HepG2 (cell line): Measurements from ENCODE around the gene AMOTL1. TPM values are rescaled to one million over a fixed set of nuclear protein-coding genes. Genes with fewer than 3 reads are reported as not detected.

Experiments used
- ATAC-seq: fragments of 200-7000 bp; cut with Tn5 transposase; 3 replicates; pipeline ENCODE4 v1.9.1; 2020; ENCODE audit warnings: mild to moderate bottlenecking, moderate library complexity
- BruUV-seq: library from RNA; stranded (reverse); fragments of 400-500 nt; replicated peaks from 2 replicates; lab custom pipeline; 2021; lab: Mats Ljungman, UMichigan
- CTCF ChIA-PET: fragments of 300-600 bp; formaldehyde crosslinking; extraction: SDS; loops from one replicate; lab custom pipeline; 2021; ENCODE audit warnings: low total read pairs, inconsistent platforms, low intra/inter-chr PET ratio; lab: Yijun Ruan, JAX
- POLR2A ChIA-PET: fragments of 350-600 bp; sonication (Branson Sonifier 250); formaldehyde crosslinking; loops from one replicate; lab custom pipeline; 2020; ENCODE audit warnings: antibody characterized with exemption, inconsistent platforms; lab: Yijun Ruan, JAX
- DNase-seq: peaks from one replicate; pipeline ENCODE4 v3.0.0-alpha.2; 2015; ENCODE audit warnings: low spot score
- FAIRE-seq: peaks from 3 replicates; lab custom pipeline; 2011; peaks lifted over from hg19 to GRCh38; lab: Jason Lieb, UNC
- H2AFZ ChIP-seq: one replicate; pipeline ENCODE4 v1.6.1; 2011; ENCODE audit warnings: low read length, inconsistent platforms
- H3K27ac ChIP-seq: fragments of 300-600 bp; 3 replicates; pipeline ENCODE4 v1.8.0; 2011; ENCODE audit warnings: mixed run types, mild to moderate bottlenecking, mixed read lengths, low read length, inconsistent platforms; ENCODE audit not compliant: insufficient read depth; ENCODE audit errors: extremely low read length
- H3K27me3 ChIP-seq, 2 experiments: fragments of 200-600 bp in 1 of 2; 2 replicates in 1 of 2; 3 replicates in 1 of 2; pipeline versions ENCODE4 v1.6.0 to v1.8.0; 2011; ENCODE audit warnings: low read length in 2 of 2, mild to moderate bottlenecking in 2 of 2, moderate library complexity in 2 of 2, inconsistent platforms in 1 of 2; ENCODE audit not compliant: insufficient read depth in 2 of 2, control insufficient read depth in 1 of 2
- H3K36me3 ChIP-seq, 2 experiments: fragments of 200-600 bp in 1 of 2; replicated peaks in 1 of 2; 2 replicates in 1 of 2; 3 replicates in 1 of 2; pipeline versions ENCODE4 v1.5.1 to v1.8.0; 2011; ENCODE audit warnings: low read length in 2 of 2, inconsistent platforms in 1 of 2; ENCODE audit not compliant: insufficient read depth in 2 of 2, control insufficient read depth in 1 of 2
- H3K4me1 ChIP-seq: 2 replicates; pipeline ENCODE4 v1.5.1; 2012; ENCODE audit warnings: low read length, inconsistent platforms; ENCODE audit not compliant: insufficient read depth
- H3K4me2 ChIP-seq: 2 replicates; pipeline ENCODE4 v1.6.0; 2011; ENCODE audit warnings: low read depth, low read length, inconsistent platforms
- H3K4me3 ChIP-seq, 3 experiments: fragments of 200-600 bp in 1 of 3; sonication (generic), shearing (Covaris generic) in 1 of 3; replicated peaks in 1 of 3; 2 replicates each; pipeline ENCODE4 v1.5.1; 2011 to 2016; ENCODE audit warnings: low read length in 3 of 3, inconsistent platforms in 2 of 3, low read depth in 2 of 3, mild to moderate bottlenecking in 2 of 3, control low read depth in 1 of 3, mixed read lengths in 1 of 3; ENCODE audit not compliant: insufficient read depth in 1 of 3
- H3K79me2 ChIP-seq: one replicate; pipeline ENCODE4 v1.6.1; 2011; ENCODE audit warnings: low read length, inconsistent platforms; ENCODE audit not compliant: insufficient read depth
- H3K9ac ChIP-seq: 2 replicates; pipeline ENCODE4 v1.6.0; 2011; ENCODE audit warnings: mild to moderate bottlenecking, low read depth, low read length, inconsistent platforms; ENCODE audit not compliant: insufficient read depth
- H3K9me3 ChIP-seq: 2 replicates; pipeline ENCODE4 v1.5.1; 2012; ENCODE audit warnings: mild to moderate bottlenecking, low read length
- H4K20me1 ChIP-seq: 2 replicates; pipeline ENCODE4 v1.6.0; 2011; ENCODE audit warnings: inconsistent platforms, mild to moderate bottlenecking, low read length, moderate library complexity; ENCODE audit not compliant: insufficient read depth
- AGO1 ChIP-seq: fragments of 200-400 bp; formaldehyde crosslinking; IDR thresholded peaks from 2 replicates; pipeline ENCODE4 v1.6.1; 2017; ENCODE audit warnings: mild to moderate bottlenecking, low read depth, low read length, moderate library complexity; ENCODE audit not compliant: poor library complexity, severe bottlenecking
- CENPX ChIP-seq: sonication (generic); formaldehyde crosslinking; IDR thresholded peaks from 2 replicates; pipeline ENCODE4 v1.9.0; 2021; ENCODE audit warnings: mild to moderate bottlenecking, missing genetic modification reagents, moderate library complexity
- ETV6 ChIP-seq: sonication (generic); formaldehyde crosslinking; conservative IDR thresholded peaks from 2 replicates; pipeline ENCODE4 v1.4.0; 2020; ENCODE audit warnings: missing genetic modification reagents
- FOSL2 ChIP-seq: sonication (generic); formaldehyde crosslinking; IDR thresholded peaks from 2 replicates; pipeline ENCODE4 v1.4.0; 2020; ENCODE audit warnings: missing genetic modification reagents
- KDM4B ChIP-seq: sonication (generic); formaldehyde crosslinking; IDR thresholded peaks from 2 replicates; pipeline ENCODE4 v1.4.0; 2020; ENCODE audit warnings: missing genetic modification reagents
- NFKB2 ChIP-seq: sonication (generic); formaldehyde crosslinking; IDR thresholded peaks from 2 replicates; pipeline ENCODE4 v1.4.0; 2020; ENCODE audit warnings: missing genetic modification reagents, borderline replicate concordance
- RAD51 ChIP-seq: fragments of 450-650 bp; IDR thresholded peaks from 2 replicates; pipeline ENCODE4 v1.6.1; 2016; ENCODE audit warnings: borderline replicate concordance
- ZBTB7A ChIP-seq: sonication (generic); formaldehyde crosslinking; IDR thresholded peaks from 2 replicates; pipeline ENCODE4 v1.8.0; 2022; ENCODE audit warnings: mild to moderate bottlenecking, missing genetic modification reagents
- ZNF317 ChIP-seq: sonication (generic); formaldehyde crosslinking; IDR thresholded peaks from 2 replicates; pipeline ENCODE4 v1.5.0; 2020; ENCODE audit warnings: mild to moderate bottlenecking, missing genetic modification reagents
- ZNF331 ChIP-seq: sonication (generic); formaldehyde crosslinking; IDR thresholded peaks from 2 replicates; pipeline ENCODE4 v1.4.0; 2020; ENCODE audit warnings: missing genetic modification reagents
- WGBS: methylation state at CpG from one replicate; pipeline ENCODE4 v1.1.6; 2017; ENCODE audit warnings: low lambda C conversion rate; 5-methylcytosine and 5-hydroxymethylcytosine counted together
- in situ Hi-C: cut with HindIII; loops from 2 replicates; pipeline ENCODE4 v1.10.0; 2017; ENCODE audit warnings: low pct_unique_long_range_greater_than_20kb; ENCODE audit not compliant: extremely low pct_ligation_motif_present
- intact Hi-C: fragments of 100-400 bp; cut with micrococcal nuclease; formaldehyde crosslinking; loops from one replicate; pipeline ENCODE4 v1.10.0; 2022; ENCODE audit not compliant: unreplicated experiment
- polyA plus RNA-seq, 8 experiments: library from polyadenylated mRNA; depleted of rRNA in 3 of 8; stranded (reverse) in 7 of 8; unstranded in 1 of 8; fragments of >200 nt; fragmentation: Illumina TruSeq in 4 of 8; extraction: Trizol in 4 of 8; gene quantifications; 2 replicates each; pipeline versions ENCODE4 v1.2.1 to v1.2.3, GENCODE V29; 2011 to 2016; ENCODE audit warnings: low read depth in 4 of 8, missing spikeins in 1 of 8, mixed read lengths in 1 of 8; ENCODE audit not compliant: insufficient read depth in 1 of 8
- total RNA-seq, 5 experiments: library from RNA; depleted of rRNA; stranded (reverse); fragments of >200 nt; fragmentation: Illumina TruSeq; extraction: Trizol; gene quantifications; 2 replicates each; pipeline ENCODE4 v1.2.3, GENCODE V29; 2016; ENCODE audit warnings: low read depth in 1 of 5

AMOTL1 gene
- total and polyA plus RNA-seq, 2 of the 13 experiments (the other 11 are each of a cell fraction or from before 2014, with no cell fraction given), result 0.01 to 0.20 TPM

- Histone ChIP-seq H4K20me1 (no peaks in the 10 kb centered on the region), H3K4me2 (no peak overlapping the region), H3K9ac (no peak overlapping the region), H3K27ac (no peak overlapping the region), H3K79me2 (no peaks in the 10 kb centered on the region), H3K4me3 (no peak overlapping the region), H3K36me3 (no peaks in the 10 kb centered on the region), H2AFZ (no peak overlapping the region), H3K4me1 (no peaks in the 10 kb centered on the region), H3K9me3 (no peaks in the 10 kb centered on the region), H3K27me3 (no peaks in the 10 kb centered on the region)
- 41% methylated on average over 3 of the region's 4 CpGs for whole genome bisulfite sequencing
- ChIA-PET POLR2A (no interaction called here), CTCF (no interaction called here)
- ATAC-seq (no peak), FAIRE-seq (no peak), DNase-seq (no peak)
- in situ Hi-C loops, result no loop called here
- no TSS peak for BruUV-seq
- TF ChIP-seq AGO1 (no peak), CENPX (CRISPR knock-in tag) (no peak), ETV6 (CRISPR knock-in tag) (no peak), ZNF331 (CRISPR knock-in tag) (no peak), KDM4B (no peak), ZBTB7A (CRISPR knock-in tag) (no peak), NFKB2 (no peak), FOSL2 (CRISPR knock-in tag) (no peak), RAD51 (no peak), ZNF317 (CRISPR knock-in tag) (no peak)
- intact Hi-C loops, result loop anchor here (10.0 kb wide), 1 partner anchor 125 kb away; no protein-coding TSS in a partner anchor
Measured at GRCh38 chr11:94749369-94749768, 18.8 kb upstream of the AMOTL1 start.
